ENCODE measurements around the gene APOD.
"Not testable (repeated sequence)": the region's sequence is repeated elsewhere in the genome, so short reads cannot be mapped to it uniquely, and the experiment has no call there.

GRCh38 chr3:195622012-195622411 is 38.3 kb upstream of the APOD start:
- not testable (repeated sequence) for TF ChIP-seq CTCF, POLR2A (IDR thresholded peaks at IDR 0.05)
